GM18505 (cell line): ENCODE results near the gene REC8.
A peak's percentile ranks its signal among the peaks of the same experiment; 100 is the strongest.
"Not testable (repeated sequence)": the region's sequence is repeated elsewhere in the genome, so short reads cannot be mapped to it uniquely, and the experiment has no call there.

Experiments used
- ATAC-seq: cut with Tn5 transposase; IDR thresholded peaks from one replicate; pipeline ENCODE4 v1.9.1; 2021; ENCODE audit not compliant: unreplicated experiment
- POLR2A ChIP-seq: IDR thresholded peaks from 4 replicates; pipeline ENCODE4 v1.6.1; 2011; ENCODE audit warnings: borderline replicate concordance; ENCODE audit not compliant: insufficient read depth, insufficient read length; ENCODE audit errors: extremely low read depth

REC8 gene

GRCh38 chr14:24188251-24189058 lies 16.6 kb downstream of the REC8 start, which contains the start of gene IPO4:
Gene IPO4 (minus strand): TSS chr14:24188816. CDS start chr14:24188787, 29 bp downstream.
- ATAC-seq, result peak; percentile 86
- TF ChIP-seq POLR2A, result peak; percentile 88

- ATAC-seq, result no peak
Measured at GRCh38 chr14:24189059-24189375, 17.1 kb downstream of the REC8 start.

GRCh38 chr14:24189460-24189859 lies 17.6 kb downstream of the REC8 start:
- TF ChIP-seq POLR2A, result no peak
- no peak for ATAC-seq

More at GRCh38 chr14:24189059-24189375, 17.1 kb downstream of the REC8 start:
- TF ChIP-seq POLR2A, result no peak

GRCh38 chr14:24190416-24190815 lies 18.5 kb downstream of the REC8 start:
- TF ChIP-seq POLR2A, result no peak
- no peak for ATAC-seq

GRCh38 chr14:24192933-24193332 lies 21.1 kb downstream of the REC8 start:
- no peak for TF ChIP-seq POLR2A
- no peak for ATAC-seq

- ATAC-seq, result no peak
- TF ChIP-seq POLR2A, result no peak
Measured at GRCh38 chr14:24194186-24194872, 22.4 kb downstream of the REC8 start.

- no peak for ATAC-seq
- TF ChIP-seq POLR2A, result no peak
Measured at GRCh38 chr14:24194873-24195185, 22.9 kb downstream of the REC8 start.

GRCh38 chr14:24195186-24196070 lies 23.5 kb downstream of the REC8 start, which contains the start of gene TM9SF1:
Gene TM9SF1 (minus strand): TSS chr14:24195441. CDS start chr14:24195019, 422 bp downstream.
- peak; percentile 88 for ATAC-seq
- peak; percentile 76 for TF ChIP-seq POLR2A

- peak; percentile 20 for ATAC-seq
- no peak for TF ChIP-seq POLR2A
Measured at GRCh38 chr14:24196071-24197055, 24.5 kb downstream of the REC8 start.

- no peak for TF ChIP-seq POLR2A
- no peak for ATAC-seq
Measured at GRCh38 chr14:24197056-24197450, 25.2 kb downstream of the REC8 start.

GRCh38 chr14:24198814-24199524 lies 27.1 kb downstream of the REC8 start:
- no peak for TF ChIP-seq POLR2A
- ATAC-seq, result no peak

- not testable (repeated sequence) for ATAC-seq
Measured at GRCh38 chr14:24202538-24202937, 30.7 kb downstream of the REC8 start.

- ATAC-seq, result not testable (repeated sequence)
Measured at GRCh38 chr14:24203249-24203886, 31.5 kb downstream of the REC8 start.
